Fibroblast of lung (primary cell): ENCODE measurements around the gene NCK2. TPM values are rescaled to one million over a fixed set of nuclear protein-coding genes. Genes with fewer than 3 reads are reported as not detected.
"Not testable (repeated sequence)": the region's sequence is repeated elsewhere in the genome, so short reads cannot be mapped to it uniquely, and the experiment has no call there.

Experiments used
- DNase-seq, 2 donors: peaks; one replicate each; pipeline versions ENCODE4 v3.0.0 to v3.0.0-alpha.2; 2010; ENCODE audit warnings: low read depth in 2 of 2
- H2AFZ ChIP-seq: 2 replicates; pipeline ENCODE4 v1.5.1; 2012; ENCODE audit warnings: low read length, control low read depth, inconsistent platforms
- H3K27ac ChIP-seq: 2 replicates; pipeline ENCODE4 v1.5.1; 2011; ENCODE audit warnings: low read length, control low read depth; ENCODE audit not compliant: insufficient read depth
- H3K27me3 ChIP-seq: 2 replicates; pipeline ENCODE4 v1.5.1; 2011; ENCODE audit warnings: mild to moderate bottlenecking, low read length; ENCODE audit not compliant: control insufficient read depth, insufficient read depth
- H3K36me3 ChIP-seq: 2 replicates; pipeline ENCODE4 v1.5.1; 2011; ENCODE audit warnings: low read length; ENCODE audit not compliant: control insufficient read depth, insufficient read depth
- H3K4me1 ChIP-seq: 2 replicates; pipeline ENCODE4 v1.5.1; 2011; ENCODE audit warnings: low read length; ENCODE audit not compliant: control insufficient read depth, insufficient read depth; ENCODE audit errors: extremely low read depth
- H3K4me2 ChIP-seq: 2 replicates; pipeline ENCODE4 v1.5.1; 2011; ENCODE audit warnings: low read length, control low read depth; ENCODE audit not compliant: insufficient read depth; ENCODE audit errors: extremely low read depth
- H3K4me3 ChIP-seq, 4 experiments: fragments of 200-600 bp in 1 of 4; sonication (generic) in 1 of 4; replicated peaks in 1 of 4; 2 replicates each; pipeline ENCODE4 v1.5.1; 2011 to 2016; ENCODE audit warnings: low read length in 4 of 4, low read depth in 3 of 4, mild to moderate bottlenecking in 3 of 4, control low read depth in 2 of 4, inconsistent platforms in 1 of 4, mixed read lengths in 1 of 4; ENCODE audit not compliant: insufficient read depth in 1 of 4; ENCODE audit errors: control extremely low read depth in 1 of 4
- H3K79me2 ChIP-seq: 2 replicates; pipeline ENCODE4 v1.5.1; 2012; ENCODE audit warnings: mild to moderate bottlenecking, low read length, inconsistent platforms; ENCODE audit not compliant: control insufficient read depth, insufficient read depth
- H3K9ac ChIP-seq: 2 replicates; pipeline ENCODE4 v1.5.1; 2011; ENCODE audit warnings: mild to moderate bottlenecking, low read length, control low read depth; ENCODE audit not compliant: insufficient read depth
- H3K9me3 ChIP-seq: 2 replicates; pipeline ENCODE4 v1.5.1; 2012; ENCODE audit warnings: low read depth, low read length; ENCODE audit not compliant: control insufficient read depth, insufficient read depth
- H4K20me1 ChIP-seq: 2 replicates; pipeline ENCODE4 v1.5.1; 2011; ENCODE audit warnings: low read length; ENCODE audit not compliant: control insufficient read depth, insufficient read depth; ENCODE audit errors: extremely low read depth
- CTCF ChIP-seq, 2 donors: IDR thresholded peaks in 1 of 2; conservative IDR thresholded peaks in 1 of 2; 1 replicate in 1 of 2; 2 replicates in 1 of 2; pipeline ENCODE4 v1.5.1; 2011 to 2012; ENCODE audit warnings: low read length in 2 of 2, control low read depth in 1 of 2, inconsistent platforms in 1 of 2, low read depth in 1 of 2, mild to moderate bottlenecking in 1 of 2
- EZH2 ChIP-seq: IDR thresholded peaks from 2 replicates; pipeline ENCODE4 v1.5.1; 2012; ENCODE audit warnings: low read length, control low read depth, mild to moderate bottlenecking; ENCODE audit errors: missing control alignments
- polyA plus RNA-seq, 2 donors: library from polyadenylated mRNA; depleted of rRNA in 1 of 2; stranded (reverse) in 1 of 2; unstranded in 1 of 2; fragments of >200 nt; gene quantifications; 2 replicates each; pipeline ENCODE4 v1.2.1, GENCODE V29; 2011 to 2012; ENCODE audit warnings: missing spikeins in 1 of 2
- total RNA-seq: library from RNA; depleted of rRNA; stranded (reverse); fragments of >200 nt; gene quantifications from 2 replicates; pipeline ENCODE4 v1.2.1, GENCODE V29; 2014

The NCK2 gene
- total and polyA plus RNA-seq, 2 donors (not counting 1 experiment from before 2014, with no cell fraction given), result 25.4 to 51.3 TPM

DNA sequence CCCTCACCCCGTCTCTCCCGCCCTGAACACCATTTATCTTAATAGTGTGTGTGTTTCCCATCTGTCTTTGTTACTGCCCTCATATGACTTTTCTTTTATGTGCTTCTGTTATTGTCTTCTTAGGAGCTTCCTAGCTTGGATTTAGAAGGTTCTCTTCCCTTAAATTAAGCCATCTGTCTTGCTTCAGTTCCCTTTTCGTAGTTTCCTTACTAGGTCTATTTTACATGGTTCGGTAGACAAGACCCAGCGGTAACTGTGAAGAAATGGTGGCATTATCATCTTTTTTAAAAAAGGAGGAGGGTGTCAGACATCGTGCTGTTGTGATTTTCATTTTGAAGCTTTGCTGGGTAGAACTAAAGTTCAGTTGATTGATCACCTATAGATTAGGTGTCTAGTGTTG lies 10.3 kb downstream of the NCK2 start:
- no peak overlapping the region for H3K27ac ChIP-seq

GRCh38 chr2:105755895-105756294 lies 11.2 kb downstream of the NCK2 start:
- Histone ChIP-seq H3K4me1 (no peaks in the 10 kb centered on the region), H3K27me3 (no peaks in the 10 kb centered on the region), H3K36me3 (no peaks in the 10 kb centered on the region), H3K4me2 (no peak overlapping the region), H3K4me3 (no peak overlapping the region), H4K20me1 (no peaks in the 10 kb centered on the region), H3K9me3 (no peaks in the 10 kb centered on the region), H3K9ac (no peak overlapping the region), H3K79me2 (peaks cover 25% of the 10 kb centered on the region), H2AFZ (no peak overlapping the region), H3K27ac (no peak overlapping the region)
- TF ChIP-seq EZH2, result no peak
- TF ChIP-seq CTCF (conservative IDR thresholded peaks at IDR 0.05 in 1 of 2, IDR thresholded peaks at IDR 0.05 in 1 of 2; ENCODE audit: low read depth in 1 of 2, low read length in 2 of 2), result no peak
- no peak for DNase-seq

More for the DNA sequence above, 10.3 kb downstream of the NCK2 start:
- Histone ChIP-seq H3K4me1 (no peaks in the 10 kb centered on the region), H3K27me3 (no peaks in the 10 kb centered on the region), H3K79me2 (peaks cover 25% of the 10 kb centered on the region), H2AFZ (no peak overlapping the region), H4K20me1 (no peaks in the 10 kb centered on the region), H3K9ac (no peak overlapping the region), H3K4me2 (no peak overlapping the region), H3K9me3 (no peaks in the 10 kb centered on the region), H3K4me3 (no peak overlapping the region), H3K36me3 (no peaks in the 10 kb centered on the region)
- no peak for DNase-seq
- TF ChIP-seq CTCF (conservative IDR thresholded peaks at IDR 0.05 in 1 of 2, IDR thresholded peaks at IDR 0.05 in 1 of 2; ENCODE audit: low read depth in 1 of 2, low read length in 2 of 2) (no peak), EZH2 (no peak)

DNA sequence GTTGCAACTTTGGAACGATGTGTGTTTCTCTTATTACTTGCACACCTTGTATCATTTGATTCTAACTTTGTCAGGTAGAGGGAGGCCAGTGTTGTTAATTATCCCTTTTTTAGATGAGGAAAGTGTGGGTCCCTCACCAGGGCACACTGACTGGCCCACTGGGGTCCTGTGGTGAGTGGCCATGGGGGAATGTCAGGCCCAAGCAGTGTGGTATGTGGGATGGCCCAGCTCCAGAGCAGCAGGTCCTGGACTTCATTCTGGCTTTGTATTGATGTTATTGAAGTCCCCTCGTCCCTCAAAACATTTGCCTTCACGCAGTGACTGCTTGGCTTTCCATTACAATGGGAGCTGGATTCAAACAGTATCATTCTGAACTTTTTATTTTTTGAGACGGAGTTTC lies 11.7 kb downstream of the NCK2 start:
- no peaks in the 10 kb centered on the region for H3K9me3 ChIP-seq
- H3K36me3 ChIP-seq, result no peaks in the 10 kb centered on the region
- no peak overlapping the region for H3K4me2 ChIP-seq
- no peaks in the 10 kb centered on the region for H3K27me3 ChIP-seq
- no peaks in the 10 kb centered on the region for H4K20me1 ChIP-seq
- TF ChIP-seq EZH2, result no peak
- no peak overlapping the region for H3K27ac ChIP-seq
- H3K4me1 ChIP-seq, result no peaks in the 10 kb centered on the region
- no peak for DNase-seq
- H3K4me3 ChIP-seq, result no peak overlapping the region
- no peak overlapping the region for H3K9ac ChIP-seq
- H2AFZ ChIP-seq, result no peak overlapping the region
- peaks cover 24% of the 10 kb centered on the region for H3K79me2 ChIP-seq

- H4K20me1 ChIP-seq, H3K4me3 ChIP-seq, H3K9me3 ChIP-seq, H3K36me3 ChIP-seq, H3K9ac ChIP-seq, H2AFZ ChIP-seq, DNase-seq, H3K4me2 ChIP-seq, H3K27me3 ChIP-seq, H3K27ac ChIP-seq, H3K4me1 ChIP-seq: not testable (repeated sequence)
- H3K79me2 ChIP-seq, result peaks cover 23% of the 10 kb centered on the region
Measured at GRCh38 chr2:105756865-105757264, 12.2 kb downstream of the NCK2 start.
